Calu3 (cell line): ENCODE measurements around the gene ACAP2. TPM values are rescaled to one million over a fixed set of nuclear protein-coding genes. Genes with fewer than 3 reads are reported as not detected.

Experiments used
- BruUV-seq: library from RNA; stranded (reverse); fragments of 400-500 nt; replicated peaks from 2 replicates; lab custom pipeline; 2021; lab: Mats Ljungman, UMichigan
- CTCF ChIA-PET: fragments of 300-600 bp; sonication (Branson Sonifier 250); formaldehyde crosslinking; loops from one replicate; lab custom pipeline; 2022; ENCODE audit warnings: antibody characterized with exemption; lab: Charles Lee
- DNase-seq: peaks from one replicate; pipeline ENCODE4 v3.0.0; 2022
- H3K27ac Mint-ChIP-seq: one replicate; pipeline ENCODE4 v1.8.0; 2022; ENCODE audit warnings: mixed read lengths; ENCODE audit not compliant: unreplicated experiment
- H3K27me3 Mint-ChIP-seq: one replicate; pipeline ENCODE4 v1.8.0; 2022; ENCODE audit warnings: mixed read lengths; ENCODE audit not compliant: unreplicated experiment
- H3K36me3 Mint-ChIP-seq: one replicate; pipeline ENCODE4 v1.8.0; 2022; ENCODE audit warnings: mild to moderate bottlenecking, moderate library complexity, mixed read lengths; ENCODE audit not compliant: insufficient read depth, unreplicated experiment
- H3K4me1 Mint-ChIP-seq: one replicate; pipeline ENCODE4 v1.8.0; 2022; ENCODE audit warnings: mild to moderate bottlenecking, low read depth, mixed read lengths; ENCODE audit not compliant: unreplicated experiment
- H3K4me3 Mint-ChIP-seq: one replicate; pipeline ENCODE4 v1.8.0; 2022; ENCODE audit warnings: mild to moderate bottlenecking, low read depth, moderate library complexity, mixed read lengths; ENCODE audit not compliant: unreplicated experiment
- H3K9me3 Mint-ChIP-seq: one replicate; pipeline ENCODE4 v1.8.0; 2022; ENCODE audit warnings: low read depth, mixed read lengths; ENCODE audit not compliant: unreplicated experiment
- CTCF ChIP-seq: fragments of 200-600 bp; IDR thresholded peaks from one replicate; pipeline ENCODE4 v1.8.0; 2022; ENCODE audit warnings: antibody characterized with exemption; ENCODE audit not compliant: unreplicated experiment
- intact Hi-C: fragments of 100-400 bp; cut with micrococcal nuclease; formaldehyde crosslinking; loops from one replicate; pipeline ENCODE4 v1.10.0; 2022; ENCODE audit not compliant: unreplicated experiment
- total RNA-seq: library from RNA; stranded (reverse); gene quantifications from 2 replicates; pipeline ENCODE4 v1.2.3, GENCODE V29; 2022

Gene ACAP2
- total RNA-seq, 1 experiment from 2014 or later = 74.0 TPM

- no peaks in the 10 kb centered on the region for H3K27me3 Mint-ChIP-seq
- no peak for TF ChIP-seq CTCF
- peaks cover 10% of the 10 kb centered on the region for H3K9me3 Mint-ChIP-seq
- no peaks in the 10 kb centered on the region for H3K4me1 Mint-ChIP-seq
- intact Hi-C loops = no loop called here
- H3K27ac Mint-ChIP-seq = no peak overlapping the region
- BruUV-seq = no TSS peak
- CTCF ChIA-PET = no interaction called here
- DNase-seq = no peak
- no peak overlapping the region for H3K4me3 Mint-ChIP-seq
- H3K36me3 Mint-ChIP-seq = no peaks in the 10 kb centered on the region
Observed at GRCh38 chr3:195238586-195239118, 204.2 kb downstream of the ACAP2 start.

- Mint-ChIP-seq H3K27me3 (no peaks in the 10 kb centered on the region), H3K4me3 (no peak overlapping the region), H3K27ac (no peak overlapping the region), H3K4me1 (no peaks in the 10 kb centered on the region), H3K9me3 (peaks cover 13% of the 10 kb centered on the region), H3K36me3 (no peaks in the 10 kb centered on the region)
- intact Hi-C loops = no loop called here
- CTCF ChIA-PET = no interaction called here
- no peak for DNase-seq
- no peak for TF ChIP-seq CTCF
- BruUV-seq = no TSS peak
Observed at GRCh38 chr3:195238081-195238571, 204.7 kb downstream of the ACAP2 start.

GRCh38 chr3:195236801-195237570, 205.8 kb downstream of the ACAP2 start:
- TF ChIP-seq CTCF = no peak
- Mint-ChIP-seq H3K27ac (no peak overlapping the region), H3K9me3 (peaks cover 17% of the 10 kb centered on the region), H3K4me3 (no peak overlapping the region), H3K4me1 (no peaks in the 10 kb centered on the region), H3K27me3 (no peaks in the 10 kb centered on the region), H3K36me3 (peaks cover 5% of the 10 kb centered on the region)
- DNase-seq = no peak
- CTCF ChIA-PET = no interaction called here
- intact Hi-C loops = no loop called here
- BruUV-seq = no TSS peak

GRCh38 chr3:195236076-195236798, 206.6 kb downstream of the ACAP2 start:
- Mint-ChIP-seq H3K27ac (no peak overlapping the region), H3K4me1 (no peaks in the 10 kb centered on the region), H3K36me3 (peaks cover 6% of the 10 kb centered on the region), H3K27me3 (no peaks in the 10 kb centered on the region), H3K4me3 (no peak overlapping the region), H3K9me3 (peaks cover 17% of the 10 kb centered on the region)
- CTCF ChIA-PET = no interaction called here
- BruUV-seq = no TSS peak
- DNase-seq = no peak
- no peak for TF ChIP-seq CTCF
- intact Hi-C loops = no loop called here
